ENCODE measurements around the gene BAG5. TPM values are rescaled to one million over a fixed set of nuclear protein-coding genes. Genes with fewer than 3 reads are reported as not detected.
A peak's percentile ranks its signal among the peaks of the same experiment; 100 is the strongest.

BAG5 gene
- total RNA-seq, 1 experiment from 2014 or later = 22.5 TPM

GRCh38 chr14:103594265-103594664 is 31.8 kb upstream of the BAG5 start:
- ChIA-PET POLR2A (no interaction called here), CTCF (no interaction called here)
- in situ Hi-C loops (cut with HindIII; ENCODE audit: low pct_unique_long_range_greater_than_20kb, low sequenced_read_pairs) (no loop called here), intact Hi-C loops (cut with micrococcal nuclease; ENCODE audit: unreplicated experiment) (no loop called here)
- H3K4me1 ChIP-seq (ENCODE audit: control insufficient read depth, insufficient read depth, low read length) = peaks cover 8% of the 10 kb centered on the region
- ATAC-seq (peak; percentile 84), DNase-seq (ENCODE audit: low read depth, low spot score) (no peak)
- H3K36me3 ChIP-seq (ENCODE audit: control insufficient read depth, insufficient read depth, low read length) = no peaks in the 10 kb centered on the region
- H3K9me3 ChIP-seq (ENCODE audit: control insufficient read depth, insufficient read depth, low read depth, low read length) = no peaks in the 10 kb centered on the region
- BruUV-seq (replicated peaks) = no TSS peak
- TF ChIP-seq REST (IDR thresholded peaks at IDR 0.05; ENCODE audit: insufficient read depth in 1 of 2, low read depth in 2 of 2, low read length in 1 of 2) (no peak), SIN3A (IDR thresholded peaks at IDR 0.05; ENCODE audit: borderline replicate concordance, insufficient read depth, low read depth, low read length) (no peak)
- H3K27ac ChIP-seq (ENCODE audit: low read length) = peak overlapping the region; percentile 39; the same call in 1 of the 2 replicates
- H3K27me3 ChIP-seq (ENCODE audit: control insufficient read depth, insufficient read depth, low read length) = no peaks in the 10 kb centered on the region
- peak overlapping the region in 1 of 2 experiments; percentile 7; a peak in 1 of 4 replicates for H3K4me3 ChIP-seq (ENCODE audit: low read depth in 2 of 2, low read length in 2 of 2)

DNA sequence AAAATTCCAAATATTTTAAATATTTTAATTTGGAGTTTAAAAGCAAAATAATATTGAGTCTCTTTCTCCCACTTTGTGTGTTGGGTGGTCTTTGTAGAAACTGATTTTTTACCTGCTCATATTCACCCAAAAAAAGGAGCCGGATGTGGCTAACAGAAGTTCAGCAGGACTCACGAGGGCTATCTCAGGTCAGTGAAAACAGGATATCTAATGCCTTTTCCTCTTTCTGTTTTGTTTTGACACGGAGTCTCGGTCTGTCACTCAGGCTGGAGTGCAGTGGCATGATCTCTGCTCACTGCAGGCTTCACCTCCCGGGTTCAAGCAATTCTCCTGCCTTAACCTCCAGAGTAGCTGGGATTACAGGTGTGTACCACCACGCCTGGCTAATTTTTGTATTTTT is 31.1 kb upstream of the BAG5 start:
- Histone ChIP-seq H3K4me3 (ENCODE audit: low read depth in 2 of 2, low read length in 2 of 2) (no peak overlapping the region), H3K27me3 (ENCODE audit: control insufficient read depth, insufficient read depth, low read length) (no peaks in the 10 kb centered on the region), H3K4me1 (ENCODE audit: control insufficient read depth, insufficient read depth, low read length) (peaks cover 8% of the 10 kb centered on the region), H3K36me3 (ENCODE audit: control insufficient read depth, insufficient read depth, low read length) (no peaks in the 10 kb centered on the region), H3K9me3 (ENCODE audit: control insufficient read depth, insufficient read depth, low read depth, low read length) (no peaks in the 10 kb centered on the region), H3K27ac (ENCODE audit: low read length) (no peak overlapping the region)
- TF ChIP-seq REST (IDR thresholded peaks at IDR 0.05; ENCODE audit: insufficient read depth in 1 of 2, low read depth in 2 of 2, low read length in 1 of 2) = no peak
- no peak for TF ChIP-seq CTCF (IDR thresholded peaks at IDR 0.05)
- TF ChIP-seq TCF7L2 (IDR thresholded peaks at IDR 0.05; ENCODE audit: low read depth, low read length) = no peak
- TF ChIP-seq SIN3A (IDR thresholded peaks at IDR 0.05; ENCODE audit: borderline replicate concordance, insufficient read depth, low read depth, low read length) = no peak
- TF ChIP-seq POLR2AphosphoS5 (IDR thresholded peaks at IDR 0.05; ENCODE audit: low read depth, low read length) = no peak
- in situ Hi-C loops (cut with HindIII; ENCODE audit: low pct_unique_long_range_greater_than_20kb, low sequenced_read_pairs) = no loop called here
- no peak for ATAC-seq
- no peak for DNase-seq (ENCODE audit: low read depth, low spot score)
- ChIA-PET POLR2A (no interaction called here), CTCF (interaction anchor here (0.7 kb wide), 1 partner anchor 149 kb away, joined by 8 read pairs; no protein-coding TSS in a partner anchor)
- no TSS peak for BruUV-seq (replicated peaks)
- intact Hi-C loops (cut with micrococcal nuclease; ENCODE audit: unreplicated experiment) = no loop called here
